ENCODE measurements around the gene LAMA2.

The LAMA2 gene

GRCh38 chr6:129242546-129242945 lies 359.6 kb downstream of the LAMA2 start:
- TF ChIP-seq HDGF (IDR thresholded peaks at IDR 0.05; ENCODE audit: borderline replicate concordance): no peak
- TF ChIP-seq ZNF384 (IDR thresholded peaks at IDR 0.05): no peak
- TF ChIP-seq NFRKB (IDR thresholded peaks at IDR 0.05): no peak
- no peak for TF ChIP-seq L3MBTL2 (conservative IDR thresholded peaks at IDR 0.05)
- no peak for TF ChIP-seq FOXK2 (IDR thresholded peaks at IDR 0.05)
- no peak for TF ChIP-seq ARNT (IDR thresholded peaks at IDR 0.05)
- DNase-seq (ENCODE audit: extremely low spot score): no peak
- ChIA-PET POLR2A (no interaction called here), CTCF (no interaction called here)

GRCh38 chr6:129243377-129243776 lies 360.4 kb downstream of the LAMA2 start:
- DNase-seq (ENCODE audit: extremely low spot score): no peak
- no peak for TF ChIP-seq PKNOX1 (IDR thresholded peaks at IDR 0.05)
- no peak for TF ChIP-seq ARNT (IDR thresholded peaks at IDR 0.05)
- TF ChIP-seq BHLHE40 (IDR thresholded peaks at IDR 0.05; ENCODE audit: borderline replicate concordance): no peak
- TF ChIP-seq HDGF (IDR thresholded peaks at IDR 0.05; ENCODE audit: borderline replicate concordance): no peak
- no peak for TF ChIP-seq FOXA1 (IDR thresholded peaks at IDR 0.05)
- TF ChIP-seq FOXM1 (IDR thresholded peaks at IDR 0.05; ENCODE audit: borderline replicate concordance): no peak
- no peak for TF ChIP-seq TARDBP (IDR thresholded peaks at IDR 0.05)
- TF ChIP-seq NFRKB (IDR thresholded peaks at IDR 0.05): no peak
- no peak for TF ChIP-seq CTBP1 (IDR thresholded peaks at IDR 0.05; ENCODE audit: borderline replicate concordance)
- no peak for TF ChIP-seq SUZ12 (IDR thresholded peaks at IDR 0.05)
- TF ChIP-seq L3MBTL2 (conservative IDR thresholded peaks at IDR 0.05): no peak
- no peak for TF ChIP-seq FOXK2 (IDR thresholded peaks at IDR 0.05)
- no peak for TF ChIP-seq ZNF384 (IDR thresholded peaks at IDR 0.05)
- TF ChIP-seq ELF4 (IDR thresholded peaks at IDR 0.05): no peak
- no peak for TF ChIP-seq SP1 (IDR thresholded peaks at IDR 0.05)
- no peak for TF ChIP-seq LEF1 (IDR thresholded peaks at IDR 0.05; ENCODE audit: borderline replicate concordance)
- ChIA-PET POLR2A (no interaction called here), CTCF (interaction anchor here (0.7 kb wide), 1 partner anchor 23 kb away, joined by 3 read pairs; no protein-coding TSS in a partner anchor)

- no peak for TF ChIP-seq SP1 (IDR thresholded peaks at IDR 0.05)
- CTCF ChIA-PET: interaction anchor here (0.8 kb wide), 1 partner anchor 53 kb away, joined by 3 read pairs; no protein-coding TSS in a partner anchor
- POLR2A ChIA-PET: no interaction called here
- no peak for DNase-seq (ENCODE audit: extremely low spot score)
Observed at GRCh38 chr6:129248946-129249345, 366.0 kb downstream of the LAMA2 start.

GRCh38 chr6:129251669-129252376 lies 368.9 kb downstream of the LAMA2 start:
- ChIA-PET CTCF (interaction anchor here (0.7 to 1.4 kb wide), 3 partner anchors 19 to 444 kb away, joined by 3 to 5 read pairs (median 3); no protein-coding TSS in a partner anchor), POLR2A (no interaction called here)
- DNase-seq (ENCODE audit: extremely low spot score): peak; percentile 71
- TF ChIP-seq SUZ12 (IDR thresholded peaks at IDR 0.05) (no peak), L3MBTL2 (conservative IDR thresholded peaks at IDR 0.05) (no peak), BHLHE40 (IDR thresholded peaks at IDR 0.05; ENCODE audit: borderline replicate concordance) (no peak), FOXM1 (IDR thresholded peaks at IDR 0.05; ENCODE audit: borderline replicate concordance) (no peak), LEF1 (IDR thresholded peaks at IDR 0.05; ENCODE audit: borderline replicate concordance) (no peak), ZNF384 (IDR thresholded peaks at IDR 0.05) (no peak), PKNOX1 (IDR thresholded peaks at IDR 0.05) (no peak), ARNT (IDR thresholded peaks at IDR 0.05) (no peak), HDGF (IDR thresholded peaks at IDR 0.05; ENCODE audit: borderline replicate concordance) (no peak), SP1 (IDR thresholded peaks at IDR 0.05) (no peak), FOXA1 (IDR thresholded peaks at IDR 0.05) (no peak), CTBP1 (IDR thresholded peaks at IDR 0.05; ENCODE audit: borderline replicate concordance) (no peak), NFRKB (IDR thresholded peaks at IDR 0.05) (no peak), TARDBP (IDR thresholded peaks at IDR 0.05) (no peak), ELF4 (IDR thresholded peaks at IDR 0.05) (no peak), FOXK2 (IDR thresholded peaks at IDR 0.05) (no peak)

- POLR2A ChIA-PET: no interaction called here
- CTCF ChIA-PET: interaction anchor here (0.6 to 1.4 kb wide), 3 partner anchors 18 to 445 kb away, joined by 3 to 5 read pairs (median 3); no protein-coding TSS in a partner anchor
- no peak for DNase-seq (ENCODE audit: extremely low spot score)
- TF ChIP-seq SP1 (IDR thresholded peaks at IDR 0.05) (no peak), FOXK2 (IDR thresholded peaks at IDR 0.05) (no peak), FOXA1 (IDR thresholded peaks at IDR 0.05) (no peak), TARDBP (IDR thresholded peaks at IDR 0.05) (no peak), CTBP1 (IDR thresholded peaks at IDR 0.05; ENCODE audit: borderline replicate concordance) (no peak), LEF1 (IDR thresholded peaks at IDR 0.05; ENCODE audit: borderline replicate concordance) (no peak), SUZ12 (IDR thresholded peaks at IDR 0.05) (no peak), ZNF384 (IDR thresholded peaks at IDR 0.05) (no peak), ELF4 (IDR thresholded peaks at IDR 0.05) (no peak), ARNT (IDR thresholded peaks at IDR 0.05) (no peak)
Observed at GRCh38 chr6:129252377-129253071, 369.6 kb downstream of the LAMA2 start.

- TF ChIP-seq SP1 (IDR thresholded peaks at IDR 0.05): no peak
- no peak for TF ChIP-seq NFRKB (IDR thresholded peaks at IDR 0.05)
- TF ChIP-seq FOXM1 (IDR thresholded peaks at IDR 0.05; ENCODE audit: borderline replicate concordance): no peak
- no peak for TF ChIP-seq PKNOX1 (IDR thresholded peaks at IDR 0.05)
- TF ChIP-seq ARNT (IDR thresholded peaks at IDR 0.05): no peak
- no peak for TF ChIP-seq ELF4 (IDR thresholded peaks at IDR 0.05)
- TF ChIP-seq BHLHE40 (IDR thresholded peaks at IDR 0.05; ENCODE audit: borderline replicate concordance): no peak
- no peak for TF ChIP-seq SUZ12 (IDR thresholded peaks at IDR 0.05)
- TF ChIP-seq FOXK2 (IDR thresholded peaks at IDR 0.05): no peak
- TF ChIP-seq ZNF384 (IDR thresholded peaks at IDR 0.05): no peak
- no peak for TF ChIP-seq L3MBTL2 (conservative IDR thresholded peaks at IDR 0.05)
- TF ChIP-seq FOXA1 (IDR thresholded peaks at IDR 0.05): no peak
- TF ChIP-seq LEF1 (IDR thresholded peaks at IDR 0.05; ENCODE audit: borderline replicate concordance): no peak
- no peak for TF ChIP-seq TARDBP (IDR thresholded peaks at IDR 0.05)
- no peak for TF ChIP-seq HDGF (IDR thresholded peaks at IDR 0.05; ENCODE audit: borderline replicate concordance)
- CTCF ChIA-PET: interaction anchor here (0.6 to 1.4 kb wide), 3 partner anchors 166 to 1397 kb away, joined by 3 to 5 read pairs (median 4); no protein-coding TSS in a partner anchor
- no peak for DNase-seq (ENCODE audit: extremely low spot score)
- POLR2A ChIA-PET: no interaction called here
Observed at GRCh38 chr6:129253242-129253641, 370.3 kb downstream of the LAMA2 start.
